Prostate gland (tissue), 2 donors: ENCODE data around the gene LPP.

Experiments used
- POLR2A ChIP-seq: fragments of 450-650 bp; IDR thresholded peaks from one replicate; pipeline ENCODE4 v1.6.1; 2016; ENCODE audit warnings: antibody characterized with exemption, mild to moderate bottlenecking
- POLR2AphosphoS5 ChIP-seq: sonication (generic); formaldehyde crosslinking; IDR thresholded peaks from one replicate; pipeline ENCODE4 v1.6.1; 2017; ENCODE audit warnings: antibody characterized with exemption
- TF ChIP-seq, protein P1 (sequence below), 4 experiments: fragments of 200-600 bp in 2 of 4; fragments of 450-650 bp in 2 of 4; sonication (generic) in 2 of 4; IDR thresholded peaks; 1 replicate in 3 of 4; 2 replicates in 1 of 4; pipeline ENCODE4 v1.5.1; 2016 to 2019; ENCODE audit warnings: antibody characterized with exemption in 4 of 4, mild to moderate bottlenecking in 2 of 4, moderate library complexity in 2 of 4

DNA sequence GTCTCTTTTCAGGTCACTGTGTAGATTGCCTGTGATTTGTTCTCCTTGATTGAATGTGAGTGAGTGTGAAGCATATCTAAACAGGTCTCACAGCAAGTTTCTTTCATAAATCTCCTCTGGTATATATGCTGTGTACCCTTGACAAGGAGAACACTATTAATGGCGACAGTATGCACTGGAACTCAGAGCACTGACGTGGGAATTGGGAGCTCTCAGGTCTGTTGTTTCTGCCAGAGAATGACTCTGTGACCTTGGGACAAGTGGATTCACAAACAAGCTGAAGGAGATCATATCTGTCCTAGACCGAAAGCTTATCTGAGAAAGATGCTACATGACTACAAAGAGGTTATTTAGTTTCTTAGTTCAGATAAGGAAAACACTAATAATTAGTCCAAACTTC lies 691.6 kb downstream of the LPP start:
- no peak for TF ChIP-seq POLR2AphosphoS5
- TF ChIP-seq, protein P1, sequence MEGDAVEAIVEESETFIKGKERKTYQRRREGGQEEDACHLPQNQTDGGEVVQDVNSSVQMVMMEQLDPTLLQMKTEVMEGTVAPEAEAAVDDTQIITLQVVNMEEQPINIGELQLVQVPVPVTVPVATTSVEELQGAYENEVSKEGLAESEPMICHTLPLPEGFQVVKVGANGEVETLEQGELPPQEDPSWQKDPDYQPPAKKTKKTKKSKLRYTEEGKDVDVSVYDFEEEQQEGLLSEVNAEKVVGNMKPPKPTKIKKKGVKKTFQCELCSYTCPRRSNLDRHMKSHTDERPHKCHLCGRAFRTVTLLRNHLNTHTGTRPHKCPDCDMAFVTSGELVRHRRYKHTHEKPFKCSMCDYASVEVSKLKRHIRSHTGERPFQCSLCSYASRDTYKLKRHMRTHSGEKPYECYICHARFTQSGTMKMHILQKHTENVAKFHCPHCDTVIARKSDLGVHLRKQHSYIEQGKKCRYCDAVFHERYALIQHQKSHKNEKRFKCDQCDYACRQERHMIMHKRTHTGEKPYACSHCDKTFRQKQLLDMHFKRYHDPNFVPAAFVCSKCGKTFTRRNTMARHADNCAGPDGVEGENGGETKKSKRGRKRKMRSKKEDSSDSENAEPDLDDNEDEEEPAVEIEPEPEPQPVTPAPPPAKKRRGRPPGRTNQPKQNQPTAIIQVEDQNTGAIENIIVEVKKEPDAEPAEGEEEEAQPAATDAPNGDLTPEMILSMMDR (IDR thresholded peaks at IDR 0.05) = no peak
- TF ChIP-seq POLR2A = no peak
